Stimulated activated CD4-positive, alpha-beta T cell treated with anti-CD3 and anti-CD28 coated beads, Interleukin-4, amount 100 ng/mL, for 48 hours (primary cell): ENCODE data around the gene EDEM1.
"Not testable (repeated sequence)": the region's sequence is repeated elsewhere in the genome, so short reads cannot be mapped to it uniquely, and the experiment has no call there.

Source experiments
- DNase-seq, 2 donors: peaks; one replicate each; pipeline ENCODE4 v3.0.0-alpha.2; 2020; ENCODE audit warnings: low read depth in 2 of 2

Gene EDEM1

GRCh38 chr3:5187156-5187919, at the start of gene EDEM1:
TSS of gene EDEM1 (plus strand) at chr3:5187707. CDS start at chr3:5187806, 99 bp downstream.
- peak; percentile 91 to 97 for DNase-seq

DNA sequence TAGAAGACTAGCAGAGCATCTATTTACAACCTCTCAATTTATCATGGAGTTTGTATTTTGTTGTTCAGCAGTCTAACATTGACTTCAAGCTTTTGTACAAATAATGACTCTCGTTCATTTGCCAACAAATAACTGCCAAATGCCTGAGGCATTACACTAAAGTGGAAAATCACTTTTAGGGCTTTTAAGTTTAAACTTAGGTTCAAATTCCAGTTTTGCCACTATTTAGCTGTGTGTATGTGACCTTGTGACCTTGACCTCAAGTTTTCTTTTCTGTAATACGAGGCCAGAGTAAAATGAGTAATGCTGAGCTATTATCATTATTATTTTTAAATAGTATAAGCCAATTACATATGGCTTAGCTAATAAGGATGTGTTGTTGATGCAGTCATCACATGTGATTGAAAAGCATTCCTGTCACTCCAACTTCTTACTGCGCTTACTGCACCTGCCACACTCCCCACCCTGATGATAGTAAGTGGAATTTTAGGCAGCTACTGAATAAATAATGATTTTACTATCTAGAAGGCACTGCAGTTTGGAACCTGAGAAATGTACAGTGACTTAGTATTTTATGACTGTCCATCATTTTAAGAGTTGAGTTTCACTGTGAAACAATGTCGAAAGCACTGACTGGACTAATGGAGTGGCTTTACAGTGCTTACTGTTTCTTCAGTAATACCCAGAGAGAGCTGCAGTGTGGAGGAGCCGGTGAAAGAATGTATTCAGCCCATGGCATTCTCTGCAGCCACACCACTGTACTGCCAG, 49.1 kb upstream of the EDEM1 start:
- no peak for DNase-seq

DNA sequence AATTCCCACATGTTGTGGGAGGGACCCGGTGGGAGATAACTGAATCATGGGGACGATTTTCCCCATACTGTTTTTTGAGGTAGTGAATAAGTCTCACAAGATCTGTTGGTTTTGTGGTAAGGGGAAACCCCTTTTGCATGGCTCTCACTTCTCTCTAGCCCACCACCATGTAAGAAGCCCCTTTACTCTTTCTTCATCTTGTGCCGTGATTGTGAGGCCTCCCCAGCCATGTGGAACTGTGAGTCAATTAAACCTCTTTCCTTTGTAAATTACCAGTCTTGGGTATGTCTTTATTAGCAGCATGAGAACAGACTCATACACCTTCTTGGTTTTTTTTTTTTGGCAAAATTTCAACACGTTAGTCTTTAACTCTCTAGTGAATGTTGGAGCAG, 47.3 kb upstream of the EDEM1 start:
- no peak for DNase-seq

- DNase-seq = no peak
These were observed 46.7 kb upstream of the EDEM1 start for GRCh38 chr3:5140839-5141238.

DNA sequence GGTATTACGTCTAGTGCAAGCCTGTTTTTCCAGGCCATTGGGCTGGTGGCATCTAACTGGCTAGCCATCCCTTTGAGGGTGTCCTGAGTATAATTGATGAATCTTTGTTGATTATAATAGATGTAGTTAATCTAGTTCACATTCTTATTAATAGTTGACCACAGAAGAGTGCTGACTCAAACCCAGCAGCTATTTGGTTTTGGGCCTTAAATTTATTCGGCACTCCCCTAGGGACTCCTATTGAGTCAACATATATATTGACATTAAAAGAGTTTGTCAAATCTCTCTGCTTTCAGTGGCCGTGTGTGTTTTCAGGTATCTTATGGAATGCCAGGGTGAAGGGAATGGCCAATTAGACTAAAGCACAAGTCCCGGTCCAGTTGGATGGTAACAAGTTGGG, 45.7 kb upstream of the EDEM1 start:
- DNase-seq = no peak

- DNase-seq = no peak
These were observed 44.0 kb upstream of the EDEM1 start for GRCh38 chr3:5143464-5143863.

GRCh38 chr3:5144316-5144994, 43.1 kb upstream of the EDEM1 start:
- DNase-seq = no peak

GRCh38 chr3:5145120-5145519, 42.4 kb upstream of the EDEM1 start:
- DNase-seq = no peak

DNA sequence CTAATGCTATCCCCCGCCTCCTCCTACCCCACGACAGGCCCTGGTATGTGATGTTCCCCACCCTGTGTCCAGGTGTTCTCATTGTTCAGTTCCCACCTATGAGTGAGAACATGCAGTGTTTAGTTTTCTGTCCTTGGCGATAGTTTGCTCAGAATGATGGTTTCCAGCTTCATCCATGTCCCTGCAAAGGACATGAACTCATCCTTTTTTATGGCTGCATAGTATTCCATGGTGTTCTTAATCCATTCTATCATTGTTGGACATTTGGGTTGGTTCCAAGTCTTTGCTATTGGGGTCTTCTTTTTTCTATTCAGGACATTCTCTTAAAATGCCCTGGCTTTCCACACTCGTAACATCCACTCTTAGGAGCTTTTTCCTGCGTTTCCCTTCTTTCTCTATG, 40.4 kb upstream of the EDEM1 start:
- DNase-seq = not testable (repeated sequence)

DNA sequence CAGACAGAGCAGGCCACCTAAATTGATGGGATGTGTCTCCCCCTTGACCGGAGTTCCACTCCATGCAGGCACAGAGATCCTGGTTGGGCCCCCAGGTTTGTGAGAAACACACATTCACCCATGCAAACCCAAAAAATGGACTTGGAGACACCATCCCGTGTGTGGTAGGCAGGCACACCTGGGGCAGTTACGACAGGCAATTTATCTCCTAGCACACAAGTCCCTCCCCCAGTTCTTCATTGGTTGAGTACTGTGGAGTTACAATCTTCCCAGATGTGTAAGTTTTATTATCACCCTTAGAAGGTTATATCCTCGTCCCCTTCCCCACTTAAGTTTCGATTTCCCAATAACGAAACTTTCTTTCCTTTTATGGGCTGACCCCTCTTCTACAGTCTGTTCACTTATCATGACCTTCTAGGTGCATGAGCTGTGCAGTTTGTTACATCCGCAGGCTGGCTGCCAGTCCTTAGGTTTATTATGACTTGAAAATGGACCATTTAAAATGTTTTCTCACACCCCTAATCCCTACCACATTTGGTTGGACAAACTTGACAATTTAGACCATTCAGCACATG, 38.1 kb upstream of the EDEM1 start:
- no peak for DNase-seq

DNA sequence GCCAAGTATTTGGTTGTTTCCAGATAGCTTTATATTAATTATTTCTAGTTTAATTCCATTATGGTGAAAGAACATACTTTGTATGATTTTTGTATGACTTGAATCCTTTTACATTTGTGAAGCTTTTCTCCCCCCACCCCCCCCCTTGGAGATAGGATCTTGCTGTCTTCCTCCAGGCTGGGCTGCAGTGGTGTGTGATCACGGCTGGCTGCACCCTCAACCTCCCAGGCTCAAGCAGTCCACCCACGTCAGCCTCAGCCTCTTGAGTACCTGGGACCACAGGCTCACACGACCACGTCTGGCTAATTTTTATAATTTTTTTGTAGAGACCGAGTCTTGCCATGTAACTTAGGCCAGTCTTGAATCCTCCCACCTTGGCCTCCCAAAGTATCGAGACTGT, 35.9 kb upstream of the EDEM1 start:
- no peak for DNase-seq

DNA sequence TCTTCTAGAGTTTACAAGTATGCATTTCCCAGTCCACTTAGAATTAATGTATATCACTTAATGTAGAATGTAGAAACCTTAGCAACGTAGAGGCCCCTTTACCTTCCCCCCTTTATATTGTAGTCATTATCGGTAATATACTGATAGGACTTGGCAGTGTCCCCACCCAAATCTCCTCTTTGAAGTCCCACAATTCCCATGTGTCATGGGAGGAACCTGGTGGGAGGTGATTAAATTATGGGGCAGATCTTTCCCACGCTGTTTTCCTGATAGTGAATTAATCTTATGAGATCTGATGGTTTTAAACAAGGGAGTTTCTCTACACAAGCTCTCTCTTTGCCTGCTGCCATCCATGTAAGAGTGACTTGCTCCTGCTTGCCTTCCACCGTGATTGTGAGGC, 34.4 kb upstream of the EDEM1 start:
- DNase-seq = no peak

DNA sequence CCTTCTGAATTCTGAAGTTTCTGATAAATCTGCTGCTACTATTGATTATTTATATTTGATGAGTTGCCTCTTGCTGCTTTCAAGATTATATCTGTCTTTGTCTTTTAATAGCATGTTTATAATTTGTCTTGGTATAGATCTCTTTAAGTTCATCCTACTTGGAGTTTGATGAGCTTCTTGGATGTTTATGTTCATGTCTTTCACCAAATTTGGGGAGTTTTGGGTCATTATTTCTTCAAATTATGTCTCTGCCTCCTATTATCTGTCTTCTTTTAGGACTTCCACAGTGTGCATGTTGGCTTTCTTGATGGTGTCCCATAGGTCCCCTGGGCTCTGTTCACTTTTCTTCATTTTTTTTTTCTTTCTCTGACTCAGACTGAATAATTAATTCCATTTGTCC, 32.3 kb upstream of the EDEM1 start:
- DNase-seq = no peak

DNA sequence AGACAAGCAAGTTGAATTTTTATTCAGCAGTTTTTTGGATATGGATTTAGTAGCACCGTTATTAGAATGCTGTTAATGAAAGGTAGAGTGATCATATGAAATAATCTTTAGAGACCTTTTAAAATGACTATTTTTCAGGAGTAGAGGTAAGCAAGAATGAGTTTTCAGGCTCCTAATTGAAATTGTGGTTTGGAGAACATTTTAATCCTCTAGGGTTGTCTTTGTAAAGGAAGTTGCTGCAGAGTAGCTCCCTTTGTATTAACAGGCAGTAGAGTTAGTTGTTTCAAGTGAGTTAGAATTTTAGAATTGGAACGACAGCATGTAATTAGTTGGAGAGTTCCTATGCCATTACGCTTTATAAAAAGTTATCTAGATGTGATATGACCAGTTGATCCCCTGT, 27.2 kb upstream of the EDEM1 start:
- DNase-seq = no peak

GRCh38 chr3:5160940-5161858, 26.3 kb upstream of the EDEM1 start:
- DNase-seq = no peak

DNA sequence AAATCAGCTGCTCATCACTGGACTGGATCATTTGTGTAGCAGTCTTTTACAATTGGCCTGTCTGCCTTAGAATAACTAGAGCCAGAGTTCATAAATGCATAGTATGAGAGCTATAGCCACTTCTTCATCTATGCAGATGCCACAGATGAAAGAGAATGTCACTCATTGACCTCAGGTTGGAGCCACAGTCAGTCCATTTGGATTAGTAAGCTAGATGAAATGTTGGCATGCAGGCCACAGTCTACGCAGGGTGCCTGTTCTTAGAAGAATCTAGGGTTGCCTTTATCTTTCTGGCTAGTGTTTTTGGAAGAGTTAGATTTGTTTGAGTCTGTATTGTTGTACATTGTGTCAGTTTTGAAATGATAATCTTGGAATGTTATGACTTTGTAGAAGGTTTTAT, 25.4 kb upstream of the EDEM1 start:
- no peak for DNase-seq

- no peak for DNase-seq
These were observed 21.8 kb upstream of the EDEM1 start for GRCh38 chr3:5165698-5166097.

DNA sequence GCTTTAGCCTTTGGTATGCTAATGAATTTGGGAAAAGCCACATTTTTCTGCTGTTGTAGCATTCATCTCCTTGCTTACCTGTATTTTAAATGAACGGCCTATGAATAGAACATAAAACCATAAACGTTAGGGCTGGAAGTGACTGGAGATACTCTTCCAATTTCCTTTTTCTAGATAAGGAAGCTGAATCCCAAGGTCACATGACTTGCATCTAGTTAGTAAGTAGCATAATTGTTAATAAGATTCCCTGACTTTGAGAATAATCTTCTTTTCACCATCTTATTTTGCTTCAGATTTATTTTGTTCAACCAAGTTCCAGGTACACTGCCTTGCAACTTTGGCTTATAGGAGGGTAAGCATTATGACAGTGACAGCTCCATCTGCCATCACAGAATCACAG, 20.7 kb upstream of the EDEM1 start:
- DNase-seq = no peak

DNA sequence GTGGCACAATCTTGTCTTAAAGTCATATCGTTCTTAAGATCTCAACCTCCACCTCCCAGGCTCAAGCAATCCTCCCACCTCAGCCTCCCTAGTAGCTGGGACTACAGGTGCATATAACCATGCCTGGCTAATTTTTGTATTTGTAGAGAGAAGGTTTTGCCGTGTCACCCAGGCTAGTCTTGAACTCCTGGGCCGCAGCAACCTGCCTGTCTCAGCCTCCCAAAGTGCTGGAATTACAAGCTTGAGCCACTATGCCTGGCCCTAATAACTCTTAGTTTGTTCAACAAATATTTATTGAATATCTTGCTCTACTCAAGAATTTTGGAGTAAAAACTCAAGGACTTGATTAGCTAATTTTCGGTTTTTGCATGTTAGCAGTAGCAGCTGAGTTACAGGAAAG, 19.4 kb upstream of the EDEM1 start:
- DNase-seq = no peak

DNA sequence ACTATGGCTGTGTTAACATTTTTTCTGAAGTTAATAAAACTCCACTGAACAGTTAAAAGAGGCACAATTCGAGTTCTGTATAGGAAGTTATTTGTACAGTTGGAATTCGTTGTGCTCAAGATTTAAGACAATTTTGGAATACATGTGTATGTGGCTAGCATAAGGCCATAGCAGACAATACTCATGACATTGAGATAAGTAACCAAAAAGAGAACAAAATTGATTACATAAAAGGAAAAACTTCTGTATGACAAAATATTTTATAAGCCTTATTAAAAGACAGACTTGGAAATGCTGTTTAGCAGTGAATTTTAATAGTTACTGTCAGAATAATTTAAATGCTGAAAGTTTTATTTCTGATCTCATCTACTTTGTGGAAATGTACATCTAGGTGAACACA, 17.7 kb upstream of the EDEM1 start:
- no peak for DNase-seq

DNA sequence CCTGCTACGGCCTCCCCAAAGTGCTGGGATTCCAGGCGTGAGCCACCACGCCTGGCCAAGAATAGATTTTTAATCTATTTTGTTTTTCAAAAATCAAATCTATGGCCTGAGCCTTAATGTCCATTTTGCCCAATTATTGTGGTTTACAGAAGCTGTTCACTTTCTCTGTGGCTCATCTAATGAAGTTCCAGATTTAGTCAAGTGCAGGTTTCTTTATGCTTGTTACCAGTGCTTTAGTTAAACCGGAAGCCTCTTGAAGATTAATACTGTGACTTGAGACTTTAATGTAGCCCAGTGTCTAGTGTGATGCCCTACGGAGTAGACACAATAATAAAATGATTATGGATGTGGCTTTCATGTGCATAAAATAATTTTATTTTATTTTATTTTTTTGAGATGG, 16.5 kb upstream of the EDEM1 start:
- no peak for DNase-seq
